CD4-positive, alpha-beta T cell treated with Interleukin-17A for 4 hours (primary cell): Measurements from ENCODE around the gene PAK2.
"Not testable (repeated sequence)": the region's sequence is repeated elsewhere in the genome, so short reads cannot be mapped to it uniquely, and the experiment has no call there.

Experiments
- DNase-seq: peaks from one replicate; pipeline ENCODE4 v3.0.0-alpha.2; 2020; ENCODE audit warnings: mixed read lengths

The PAK2 gene

DNA sequence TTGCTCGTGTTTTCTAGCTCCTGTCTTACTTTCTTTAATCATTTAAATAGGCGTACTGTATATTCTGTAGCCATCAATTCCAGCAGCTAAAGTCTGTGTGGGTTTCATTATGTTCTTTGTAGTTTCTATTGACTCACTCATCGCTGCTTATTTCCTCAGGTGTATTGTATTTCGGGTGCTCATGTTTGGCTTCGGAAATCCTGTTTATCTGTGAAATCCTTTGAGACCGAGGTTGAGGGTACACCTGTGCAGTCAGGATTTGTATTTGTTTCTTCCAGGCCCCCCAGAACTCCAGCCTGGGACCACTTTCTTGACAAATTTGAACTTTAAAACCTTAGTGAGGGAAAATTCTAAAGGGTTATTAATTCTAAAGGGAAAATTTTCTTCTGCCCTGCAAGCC, 2.0 kb upstream of the PAK2 start:
- no peak for DNase-seq

DNA sequence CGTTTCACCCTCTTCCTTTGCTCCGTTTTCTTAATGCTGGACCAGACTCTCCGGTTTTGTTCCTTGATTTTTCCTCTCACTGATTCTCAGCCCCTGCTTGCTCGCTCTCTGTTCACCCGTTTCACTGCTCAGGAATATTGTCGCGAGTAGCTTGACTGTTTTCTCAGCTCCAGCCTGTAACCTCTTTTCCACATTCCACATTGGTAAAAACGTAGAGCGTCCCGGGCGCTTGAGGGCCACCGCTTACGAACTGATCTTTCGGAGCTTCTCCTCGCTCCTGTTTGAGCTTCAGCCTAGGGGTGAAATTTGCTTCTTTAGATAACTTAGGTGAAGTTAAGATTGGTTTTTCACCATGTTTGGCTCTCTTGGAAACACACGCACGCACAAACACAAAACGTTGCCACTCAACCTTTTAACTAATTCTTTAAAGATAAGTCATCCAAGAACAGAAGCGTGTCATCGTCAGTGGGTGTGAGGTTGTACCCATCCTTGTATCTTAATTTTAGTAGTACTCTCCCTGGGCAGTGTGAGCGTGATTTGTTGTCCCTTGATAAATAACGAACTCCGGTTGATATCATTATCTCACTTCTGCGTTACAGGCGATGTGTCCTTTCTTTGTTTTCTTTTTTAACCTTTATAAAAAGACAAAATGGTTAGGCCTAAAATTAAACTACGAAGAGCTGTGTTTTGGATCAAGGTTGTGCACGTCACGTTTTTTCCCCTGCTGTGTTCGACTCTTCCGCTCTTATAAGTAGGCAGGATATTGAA, 1.0 kb downstream of the PAK2 start:
- peak; percentile 33 for DNase-seq

DNA sequence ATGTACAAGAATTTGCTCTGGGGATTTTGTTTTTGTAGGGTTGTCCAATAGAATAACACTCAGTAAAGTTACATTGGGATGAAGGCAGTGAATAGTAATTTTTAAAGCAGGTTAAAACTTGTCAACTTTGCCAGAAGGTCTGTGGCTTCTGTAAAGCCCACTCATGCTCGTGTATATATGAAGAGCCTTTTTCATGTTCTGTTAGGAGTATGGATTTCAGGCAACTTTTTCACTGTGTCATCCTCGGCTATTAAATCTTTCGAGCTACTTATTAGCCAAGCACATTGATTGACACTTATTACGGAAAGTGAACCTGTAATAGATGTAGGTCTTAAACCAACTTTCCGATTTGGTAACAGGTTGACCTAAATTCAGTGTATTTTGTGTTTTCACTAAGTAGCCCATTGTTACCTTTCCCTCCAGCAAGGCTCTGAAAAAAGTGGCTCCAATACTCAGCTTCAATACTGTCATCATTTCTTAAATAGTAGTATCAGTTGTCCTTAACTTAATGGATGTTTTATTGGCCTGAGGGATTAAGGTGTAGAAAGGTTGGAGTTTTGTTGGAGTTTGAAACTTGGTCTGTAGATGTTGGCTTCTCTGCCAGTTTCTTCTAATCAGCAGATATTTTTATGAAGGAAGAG, 1.7 kb downstream of the PAK2 start:
- no peak for DNase-seq

DNA sequence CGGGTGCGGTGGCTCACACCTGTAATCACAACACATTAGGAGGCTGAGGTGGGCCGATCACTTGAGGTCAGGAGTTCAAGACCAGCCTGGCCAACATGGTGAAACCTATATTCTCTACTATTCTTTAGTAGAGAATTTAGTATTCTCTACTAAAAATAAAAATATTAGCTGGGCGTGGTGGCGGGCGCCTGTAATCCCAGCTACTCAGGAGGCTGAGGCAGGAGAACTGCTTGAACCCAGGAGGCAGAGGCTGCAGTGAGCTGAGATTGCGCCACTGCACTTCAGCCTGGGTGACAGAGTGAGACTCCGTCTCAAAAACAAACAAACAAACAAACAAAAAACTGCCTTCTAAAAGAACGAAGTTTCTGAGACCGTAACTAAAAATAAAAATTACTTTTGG, 3.9 kb downstream of the PAK2 start:
- not testable (repeated sequence) for DNase-seq

DNA sequence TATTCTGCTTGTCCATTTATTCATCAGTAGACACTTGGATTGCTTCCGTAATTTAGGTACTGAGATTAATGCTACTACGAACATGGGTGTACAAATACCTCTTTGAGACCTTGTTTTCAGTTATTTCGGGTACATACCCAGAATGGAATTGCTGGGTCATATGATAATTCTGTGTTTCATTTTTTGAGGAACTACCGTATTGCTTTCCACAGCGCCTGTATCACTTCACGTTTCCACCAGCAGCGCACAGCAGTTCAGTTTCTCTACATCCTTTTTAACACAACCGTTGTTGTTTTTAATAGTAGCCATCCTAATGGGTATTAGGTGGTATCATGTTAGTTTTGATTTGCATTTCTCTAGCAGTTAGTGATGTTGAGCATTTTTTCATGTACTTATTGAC, 9.5 kb downstream of the PAK2 start:
- no peak for DNase-seq

DNA sequence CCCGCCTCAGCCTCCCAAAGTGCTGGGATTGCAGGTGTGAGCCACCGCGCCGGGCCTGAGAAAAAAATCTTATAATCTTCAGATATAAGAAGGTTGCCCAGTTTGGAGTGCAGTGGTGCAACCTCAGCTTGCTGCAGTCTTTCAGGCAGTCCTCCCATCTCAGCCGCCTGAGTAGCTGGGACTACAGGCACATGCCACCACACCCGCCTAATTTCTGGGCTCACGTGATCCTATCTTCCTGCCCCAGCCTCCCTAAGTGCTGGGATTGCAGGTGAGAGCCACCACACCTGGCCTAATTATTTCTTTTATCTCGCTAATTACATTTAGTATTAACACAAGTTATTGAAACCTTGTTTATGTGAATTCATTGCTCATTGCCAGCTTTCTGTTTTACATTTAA, 13.5 kb downstream of the PAK2 start:
- no peak for DNase-seq

DNA sequence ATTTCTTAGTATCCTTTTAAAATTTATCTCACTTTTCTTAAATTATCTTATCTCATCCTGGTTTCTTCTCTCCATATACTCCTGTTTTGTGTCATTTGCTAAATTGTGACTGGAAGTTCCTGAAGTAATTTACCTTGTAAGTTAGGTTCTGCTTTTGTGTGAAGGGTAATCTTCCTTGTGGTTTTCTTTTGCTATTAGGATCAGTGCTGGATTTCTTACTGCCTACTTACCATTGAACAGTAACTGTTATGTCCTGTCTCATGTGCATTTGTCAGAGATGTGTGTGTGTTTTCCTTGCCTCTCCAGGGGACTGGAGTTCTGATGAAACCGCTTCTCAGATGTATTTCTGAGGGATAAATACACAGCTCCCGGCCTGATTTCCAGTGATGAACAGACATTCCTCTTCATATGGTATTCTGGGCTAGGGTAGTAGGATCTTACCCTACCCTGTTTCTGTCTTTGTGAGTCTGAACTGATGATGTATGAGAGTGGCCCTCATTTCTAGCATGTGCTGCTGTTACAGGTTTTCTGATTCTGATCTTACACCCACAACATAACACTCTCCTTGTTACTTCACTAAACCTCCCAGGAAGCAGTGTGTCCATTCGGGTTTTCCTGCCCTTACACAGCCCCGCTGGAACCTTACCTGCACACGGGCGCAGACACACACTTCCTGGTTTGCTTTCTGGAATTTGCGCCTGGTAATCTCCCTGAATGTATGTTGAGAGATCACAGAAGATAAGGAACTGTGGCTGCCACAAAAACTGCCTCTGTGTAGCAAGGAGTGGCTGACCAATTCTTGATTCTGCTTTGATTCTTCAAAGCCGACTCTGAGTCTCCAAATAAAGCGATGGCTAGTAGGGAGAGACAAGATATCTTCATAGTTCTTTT, 14.7 kb downstream of the PAK2 start:
- no peak for DNase-seq

DNA sequence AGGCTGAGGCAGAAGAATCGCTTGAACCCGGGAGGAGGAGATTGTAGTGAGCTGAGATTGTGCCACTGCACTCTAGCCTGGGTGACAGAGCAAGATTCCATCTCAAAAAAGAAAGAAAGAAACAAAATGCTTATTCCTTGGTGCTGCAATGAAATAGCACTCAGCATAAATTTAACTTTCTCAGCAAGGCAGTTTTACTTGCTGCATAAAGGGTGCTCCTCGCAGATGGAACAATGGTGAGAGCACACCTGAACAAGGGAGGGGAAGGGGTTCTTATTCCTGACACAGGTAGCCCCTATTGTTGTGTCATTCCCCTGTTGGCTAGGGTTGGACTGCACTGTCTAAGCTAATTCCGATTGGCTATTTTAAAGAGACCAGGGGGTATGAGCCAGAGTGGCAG, 17.1 kb downstream of the PAK2 start:
- DNase-seq = no peak

DNA sequence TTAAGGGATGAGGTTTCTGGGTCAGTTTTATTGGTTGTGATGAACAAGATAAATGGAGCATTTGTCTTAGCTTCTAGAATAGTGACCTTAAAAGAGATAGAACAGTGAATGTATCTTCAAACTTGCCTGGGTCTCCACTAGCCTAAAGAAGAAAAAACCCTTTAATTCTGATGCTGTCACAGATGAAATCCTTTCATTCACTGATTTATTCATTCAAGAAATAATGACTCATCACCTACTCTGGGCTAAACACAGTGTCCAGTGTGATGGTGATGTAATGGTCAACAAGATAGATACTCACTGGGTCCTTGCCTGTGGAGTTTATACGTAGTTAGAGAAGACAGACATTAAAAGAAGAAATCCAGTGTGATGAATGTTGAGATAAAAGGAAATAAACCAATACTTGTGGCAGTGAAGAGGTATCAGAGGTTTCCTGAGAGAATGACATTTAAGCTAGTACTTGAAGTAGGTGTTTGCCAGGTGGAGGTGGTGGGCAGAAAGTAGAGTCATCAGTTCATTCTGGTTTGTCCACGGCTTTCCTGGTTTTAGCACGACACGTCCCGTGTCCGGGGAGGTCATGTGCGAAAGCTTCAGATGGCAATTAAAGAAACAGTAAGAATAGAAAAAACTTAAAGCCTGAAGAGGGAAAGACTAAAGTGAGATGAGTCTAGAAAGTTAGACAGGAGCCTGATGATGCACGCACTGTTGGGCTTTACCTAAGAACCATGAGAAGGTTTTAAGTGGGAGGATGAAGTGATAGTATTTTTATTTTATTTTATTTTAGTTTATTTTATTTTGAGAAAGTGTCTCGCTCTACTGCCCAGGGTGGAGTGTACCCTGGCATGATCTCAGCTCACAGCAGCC, 18.5 kb downstream of the PAK2 start:
- DNase-seq = no peak

DNA sequence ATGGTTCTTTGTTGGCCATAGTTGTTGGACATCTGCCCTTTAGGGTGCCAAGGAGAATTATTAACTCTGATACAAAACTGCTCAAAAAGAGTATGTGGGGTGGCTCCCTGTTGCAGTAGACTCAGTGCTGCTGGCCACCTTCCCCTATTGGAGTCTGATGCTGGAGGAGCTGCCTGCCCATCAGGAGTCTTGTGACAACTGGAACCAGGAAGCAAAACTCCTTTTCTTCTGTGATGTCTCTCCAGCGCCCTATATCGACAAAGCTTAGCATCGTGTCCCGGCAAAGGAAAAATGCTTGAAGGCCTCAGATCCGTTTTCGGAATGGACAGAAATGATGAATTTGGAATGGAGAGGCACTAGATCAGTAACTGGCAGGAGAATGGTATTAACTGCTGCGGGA, 23.5 kb downstream of the PAK2 start:
- DNase-seq = no peak

DNA sequence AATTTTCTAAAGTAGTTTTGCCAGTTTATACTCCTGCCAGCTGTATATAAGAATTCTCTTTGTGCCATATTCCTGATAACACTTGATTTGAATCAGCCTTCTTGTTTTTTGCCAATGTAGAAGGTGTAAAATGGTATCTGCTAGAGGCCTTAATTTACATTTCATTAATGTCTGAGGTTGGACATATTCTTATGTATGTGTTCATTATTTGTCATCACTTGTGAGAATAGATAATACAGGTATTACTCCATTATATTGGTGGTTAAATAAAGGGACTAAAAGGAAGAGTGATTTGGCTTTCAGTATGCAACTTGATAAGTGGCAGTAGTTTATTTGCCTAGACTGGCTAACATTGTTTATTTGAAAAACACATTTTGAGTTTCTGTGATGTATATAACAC, 25.8 kb downstream of the PAK2 start:
- no peak for DNase-seq

DNA sequence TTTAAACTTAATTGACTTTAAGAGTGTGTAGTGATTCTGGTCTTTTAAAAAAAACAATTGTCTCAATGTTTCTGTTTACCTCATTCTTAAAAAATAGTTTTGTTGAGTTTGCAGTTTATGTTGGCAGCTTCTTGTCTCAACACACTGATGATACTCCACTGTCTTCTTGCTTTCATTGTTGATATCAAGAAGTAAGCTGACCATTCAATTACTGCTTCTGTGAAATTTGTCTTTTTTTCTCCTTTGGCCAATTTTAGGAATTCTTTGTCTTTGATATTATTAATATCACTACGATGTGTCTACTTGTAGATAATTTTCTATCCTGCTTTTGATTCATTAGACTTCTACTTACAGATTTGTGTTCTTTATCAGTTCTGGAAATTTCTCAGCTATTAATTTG, 31.4 kb downstream of the PAK2 start:
- DNase-seq = no peak

DNA sequence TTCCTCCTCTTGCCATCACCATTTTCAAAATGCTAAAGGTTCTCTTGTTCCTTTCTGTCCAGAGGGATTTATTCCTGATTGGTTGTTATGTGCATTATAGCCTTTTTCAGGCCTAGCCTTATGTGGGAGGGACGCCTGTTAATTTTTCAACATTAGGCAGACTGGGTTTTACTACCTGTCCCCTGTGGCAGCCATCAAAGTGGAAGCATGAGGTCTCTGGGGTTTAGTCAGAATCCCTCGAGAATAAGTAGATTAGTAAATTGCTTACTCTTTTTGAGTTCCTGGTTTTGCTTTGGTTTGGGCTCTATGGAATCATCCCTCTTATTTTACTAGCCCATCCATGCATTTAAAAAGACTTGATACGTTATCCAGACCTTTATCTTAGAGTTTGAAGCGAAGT, 32.4 kb downstream of the PAK2 start:
- no peak for DNase-seq

DNA sequence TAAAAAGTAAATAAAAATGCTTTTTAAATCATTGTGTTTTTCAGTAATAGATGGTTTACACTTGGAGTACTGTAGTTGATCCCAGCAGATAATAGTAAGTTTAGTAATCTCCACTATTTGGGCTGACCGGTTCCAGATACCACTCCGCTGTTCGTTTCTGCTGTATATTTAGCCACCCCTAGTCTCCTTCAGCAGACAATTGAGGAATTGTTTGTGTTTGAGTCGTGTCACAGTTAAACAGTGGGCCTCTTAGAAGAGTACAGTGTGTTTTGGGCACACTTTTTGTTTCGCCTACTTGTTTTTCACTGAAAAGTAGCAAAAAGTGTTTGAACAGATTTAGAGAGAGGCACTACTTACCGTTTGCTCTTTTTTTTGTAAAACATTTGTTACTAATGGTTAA, 33.2 kb downstream of the PAK2 start:
- DNase-seq = no peak

DNA sequence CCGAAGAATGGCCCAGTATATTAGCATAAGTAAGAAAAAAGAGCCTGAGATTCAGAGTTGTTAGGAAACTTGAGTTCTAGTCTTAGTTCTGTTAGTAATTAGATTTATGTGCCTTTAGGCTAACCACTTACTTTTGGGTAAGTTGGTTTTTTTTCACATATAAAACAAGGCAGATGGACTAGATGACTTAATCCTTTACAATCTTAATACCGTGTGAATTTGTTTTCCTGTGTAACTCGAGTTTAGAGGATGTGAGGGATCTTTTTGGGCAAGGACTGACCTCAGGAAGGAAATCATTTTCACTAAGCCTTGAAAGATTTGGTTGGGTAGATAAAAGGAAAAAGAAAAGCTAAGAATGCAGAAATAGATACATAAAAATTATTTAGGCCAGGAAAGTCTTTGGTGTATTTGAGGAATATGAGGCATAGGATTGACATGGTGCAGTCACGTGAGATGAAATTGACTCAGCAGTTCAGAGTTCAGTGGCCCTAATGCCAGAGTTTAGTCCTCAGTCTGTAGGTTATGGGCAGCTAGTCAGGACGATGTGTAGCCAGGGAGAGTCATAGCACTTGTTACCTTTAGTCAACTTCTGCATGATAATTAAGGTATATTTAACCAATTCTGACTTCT, 34.6 kb downstream of the PAK2 start:
- no peak for DNase-seq

DNA sequence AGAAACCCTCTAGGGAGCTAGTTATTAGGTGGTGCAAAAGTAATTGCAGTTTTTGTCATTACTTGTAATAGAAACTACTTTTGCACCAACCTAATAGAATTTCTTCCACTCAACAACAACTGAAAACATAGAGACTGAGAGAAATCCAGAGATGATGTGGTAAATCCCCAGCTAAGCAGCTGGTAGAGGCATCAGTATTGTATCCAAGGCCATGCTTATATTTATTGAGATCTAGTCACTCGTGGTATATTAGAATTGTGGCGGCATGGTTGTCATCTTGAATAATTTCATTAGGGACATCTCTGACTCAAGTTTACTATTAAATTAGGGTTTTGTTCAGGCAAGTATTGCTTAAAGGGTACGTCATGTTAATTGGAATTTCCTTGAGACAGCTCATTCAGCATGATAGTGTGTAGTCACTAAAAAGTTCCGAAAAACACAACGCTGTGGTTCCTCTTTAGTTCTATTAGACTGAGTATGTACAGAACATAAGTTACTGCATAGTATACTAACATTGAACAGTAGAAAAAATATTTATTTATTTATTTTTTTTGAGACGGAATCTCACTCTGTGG, 35.3 kb downstream of the PAK2 start:
- DNase-seq = no peak

DNA sequence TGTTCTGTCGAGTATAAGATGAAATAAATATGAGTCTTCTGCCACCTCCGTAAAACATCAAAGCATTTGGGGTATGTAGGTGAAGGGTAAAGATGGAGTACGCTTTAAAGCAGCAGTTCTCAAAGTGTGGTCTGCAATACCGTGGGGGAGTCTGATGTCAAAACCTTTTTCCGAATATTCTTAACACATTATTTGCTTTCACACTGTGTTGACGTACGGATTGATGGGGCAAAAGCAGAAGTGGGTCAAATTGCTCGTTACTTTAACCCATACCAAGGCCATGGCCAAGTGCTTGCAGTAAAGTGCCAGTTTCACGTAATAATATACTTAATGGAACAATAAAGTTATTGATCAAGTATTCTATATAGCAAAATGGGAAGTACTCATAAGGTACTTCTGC, 36.3 kb downstream of the PAK2 start:
- no peak for DNase-seq

DNA sequence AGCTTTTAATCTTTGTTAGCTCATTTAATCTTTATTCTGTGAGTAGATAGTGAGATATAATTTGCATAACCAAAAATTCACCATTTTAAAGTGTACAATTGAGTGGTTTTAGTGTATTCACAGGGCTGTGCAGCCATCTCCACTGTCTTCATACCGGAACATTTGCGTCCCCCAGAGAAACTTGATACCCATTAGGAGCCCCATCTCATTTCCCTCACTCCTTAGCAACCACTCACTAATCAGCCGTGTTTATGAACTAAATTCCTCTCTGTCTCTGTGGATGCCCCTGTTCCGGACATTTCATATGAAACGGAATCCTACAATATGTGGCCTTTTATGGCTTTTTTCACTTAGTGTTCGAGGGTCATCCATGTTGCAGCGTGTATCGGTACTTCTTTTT, 38.2 kb downstream of the PAK2 start:
- no peak for DNase-seq

DNA sequence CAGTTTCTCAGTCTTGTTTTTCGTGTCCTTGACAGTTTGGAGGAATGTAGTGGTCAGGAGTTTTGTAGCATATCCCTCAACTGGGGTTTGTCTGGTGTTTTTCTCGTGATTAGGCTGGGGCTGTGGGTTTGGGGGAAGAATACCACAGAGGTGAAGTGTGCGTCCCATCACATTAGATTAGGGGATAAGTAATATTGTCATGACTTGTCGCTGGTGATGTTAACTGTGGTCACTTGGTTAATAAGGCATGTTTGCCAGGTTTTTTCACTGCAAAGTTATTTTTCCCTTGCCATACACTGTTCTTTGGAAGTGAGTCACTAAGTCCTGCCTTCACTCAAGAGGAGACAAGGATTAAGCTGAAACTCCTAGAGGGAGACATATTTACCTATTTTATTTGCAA, 39.1 kb downstream of the PAK2 start:
- no peak for DNase-seq

DNA sequence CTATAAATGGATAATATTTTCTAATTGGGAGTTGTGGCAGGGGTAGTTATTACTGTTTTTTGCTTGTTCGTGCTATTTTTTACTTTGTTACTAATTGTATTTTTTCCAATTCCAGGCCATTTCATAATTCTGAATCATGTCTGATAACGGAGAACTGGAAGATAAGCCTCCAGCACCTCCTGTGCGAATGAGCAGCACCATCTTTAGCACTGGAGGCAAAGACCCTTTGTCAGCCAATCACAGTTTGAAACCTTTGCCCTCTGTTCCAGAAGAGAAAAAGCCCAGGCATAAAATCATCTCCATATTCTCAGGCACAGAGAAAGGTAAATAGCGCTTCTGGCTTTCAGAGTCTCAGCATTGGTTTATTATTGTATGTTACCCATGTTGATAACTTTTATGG, 42.9 kb downstream of the PAK2 start:
- DNase-seq = no peak

DNA sequence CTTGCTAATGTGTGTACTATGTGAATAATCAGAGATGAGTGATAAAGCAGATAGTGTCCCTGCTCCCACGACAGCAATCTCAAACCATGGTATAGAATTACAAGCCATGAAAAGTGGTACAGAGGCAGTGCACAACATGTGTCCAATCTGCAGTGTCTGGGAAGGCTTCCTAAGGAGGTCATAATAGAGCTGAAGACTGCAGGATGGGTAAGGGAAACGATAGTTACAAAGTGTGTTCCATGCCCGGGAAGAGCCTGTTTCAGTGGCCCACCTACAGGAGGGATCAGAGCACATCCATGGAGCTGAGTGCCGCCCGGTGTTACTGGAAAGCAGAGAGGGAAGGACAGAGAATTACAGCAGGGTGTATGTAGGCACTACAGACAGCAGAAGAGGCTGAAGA, 48.9 kb downstream of the PAK2 start:
- no peak for DNase-seq

DNA sequence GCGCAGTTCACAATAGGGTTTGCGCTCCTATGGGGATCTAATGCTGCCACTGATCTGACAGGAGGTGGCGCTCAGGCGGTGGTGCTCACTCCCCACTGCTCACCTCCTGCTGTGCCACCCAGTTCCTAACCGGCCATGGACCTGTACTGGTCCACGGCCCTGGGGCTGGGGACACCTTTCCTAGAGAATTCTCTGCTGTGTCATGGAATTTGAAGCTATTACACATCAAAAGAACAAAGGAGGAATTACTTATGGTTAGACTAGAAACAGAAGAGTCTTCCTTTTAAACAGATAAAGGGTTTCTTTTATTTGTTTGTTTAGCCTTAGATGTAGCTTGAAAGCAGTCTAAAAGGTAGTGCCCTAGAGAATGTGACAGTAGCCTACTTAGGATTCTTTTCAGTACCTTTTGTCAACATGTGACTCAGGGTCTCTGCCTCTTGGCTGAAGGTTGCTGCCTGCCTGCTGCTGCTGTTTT, 50.3 kb downstream of the PAK2 start:
- no peak for DNase-seq
